HG03565 (cell line): ENCODE measurements around the gene RGS13.

Experiments
- ATAC-seq: cut with Tn5 transposase; IDR thresholded peaks from one replicate; pipeline ENCODE4 v1.9.1; 2021; ENCODE audit warnings: mild to moderate bottlenecking, moderate library complexity; ENCODE audit not compliant: unreplicated experiment

RGS13 gene

GRCh38 chr1:192626366-192627179, 9.4 kb upstream of the RGS13 start:
- ATAC-seq: peak; percentile 88

- no peak for ATAC-seq
Measured at GRCh38 chr1:192627901-192628300, 8.0 kb upstream of the RGS13 start.

GRCh38 chr1:192628396-192629057, 7.4 kb upstream of the RGS13 start:
- no peak for ATAC-seq

GRCh38 chr1:192629612-192630011, 6.3 kb upstream of the RGS13 start:
- ATAC-seq: no peak

GRCh38 chr1:192630521-192631287, 5.2 kb upstream of the RGS13 start:
- no peak for ATAC-seq

GRCh38 chr1:192631749-192632148, 4.2 kb upstream of the RGS13 start:
- no peak for ATAC-seq

GRCh38 chr1:192632188-192632587, 3.8 kb upstream of the RGS13 start:
- ATAC-seq: no peak

GRCh38 chr1:192632641-192633532, 3.1 kb upstream of the RGS13 start:
- ATAC-seq: no peak

GRCh38 chr1:192633533-192634253, 2.3 kb upstream of the RGS13 start:
- ATAC-seq: no peak

- no peak for ATAC-seq
Measured at GRCh38 chr1:192635041-192635440, 906 bp upstream of the RGS13 start.

- ATAC-seq: peak; percentile 75
Measured at GRCh38 chr1:192639607-192640368, 3.8 kb downstream of the RGS13 start.

- ATAC-seq: no peak
Measured at GRCh38 chr1:192652159-192652558, 16.2 kb downstream of the RGS13 start.

- ATAC-seq: no peak
Measured at GRCh38 chr1:192654120-192654519, 18.2 kb downstream of the RGS13 start.

- ATAC-seq: no peak
Measured at GRCh38 chr1:192654591-192655251, 18.8 kb downstream of the RGS13 start.

GRCh38 chr1:192657760-192658159, 21.8 kb downstream of the RGS13 start:
- no peak for ATAC-seq

GRCh38 chr1:192658255-192658654, 22.3 kb downstream of the RGS13 start:
- ATAC-seq: no peak

- no peak for ATAC-seq
Measured at GRCh38 chr1:192660613-192661012, 24.7 kb downstream of the RGS13 start.

- no peak for ATAC-seq
Measured at GRCh38 chr1:192668409-192668983, 32.5 kb downstream of the RGS13 start.
